Measurements from ENCODE around the gene OSBPL3. TPM values are rescaled to one million over a fixed set of nuclear protein-coding genes. Genes with fewer than 3 reads are reported as not detected.

OSBPL3 gene
- total RNA-seq, 1 experiment from 2014 or later, result 16.0 TPM

DNA sequence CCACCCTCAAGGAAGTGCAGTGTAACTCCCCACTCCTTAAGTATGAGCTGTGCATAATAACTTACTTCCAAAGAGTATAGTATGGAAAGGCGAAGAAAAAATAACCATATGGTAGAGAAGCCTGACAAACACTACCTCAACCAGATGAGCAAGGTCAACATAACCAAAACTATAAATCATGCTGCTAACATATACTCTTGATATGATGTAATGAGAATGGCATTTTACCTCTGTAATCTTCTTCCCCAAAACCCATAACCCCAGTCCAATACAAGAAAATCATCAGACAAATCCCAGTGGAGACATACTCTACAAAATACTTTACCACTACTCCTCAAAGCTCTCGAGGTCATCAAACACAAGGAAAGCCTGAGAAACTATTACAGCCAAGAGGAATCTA lies 15.8 kb downstream of the OSBPL3 start (continued):
- TF ChIP-seq, protein P1, sequence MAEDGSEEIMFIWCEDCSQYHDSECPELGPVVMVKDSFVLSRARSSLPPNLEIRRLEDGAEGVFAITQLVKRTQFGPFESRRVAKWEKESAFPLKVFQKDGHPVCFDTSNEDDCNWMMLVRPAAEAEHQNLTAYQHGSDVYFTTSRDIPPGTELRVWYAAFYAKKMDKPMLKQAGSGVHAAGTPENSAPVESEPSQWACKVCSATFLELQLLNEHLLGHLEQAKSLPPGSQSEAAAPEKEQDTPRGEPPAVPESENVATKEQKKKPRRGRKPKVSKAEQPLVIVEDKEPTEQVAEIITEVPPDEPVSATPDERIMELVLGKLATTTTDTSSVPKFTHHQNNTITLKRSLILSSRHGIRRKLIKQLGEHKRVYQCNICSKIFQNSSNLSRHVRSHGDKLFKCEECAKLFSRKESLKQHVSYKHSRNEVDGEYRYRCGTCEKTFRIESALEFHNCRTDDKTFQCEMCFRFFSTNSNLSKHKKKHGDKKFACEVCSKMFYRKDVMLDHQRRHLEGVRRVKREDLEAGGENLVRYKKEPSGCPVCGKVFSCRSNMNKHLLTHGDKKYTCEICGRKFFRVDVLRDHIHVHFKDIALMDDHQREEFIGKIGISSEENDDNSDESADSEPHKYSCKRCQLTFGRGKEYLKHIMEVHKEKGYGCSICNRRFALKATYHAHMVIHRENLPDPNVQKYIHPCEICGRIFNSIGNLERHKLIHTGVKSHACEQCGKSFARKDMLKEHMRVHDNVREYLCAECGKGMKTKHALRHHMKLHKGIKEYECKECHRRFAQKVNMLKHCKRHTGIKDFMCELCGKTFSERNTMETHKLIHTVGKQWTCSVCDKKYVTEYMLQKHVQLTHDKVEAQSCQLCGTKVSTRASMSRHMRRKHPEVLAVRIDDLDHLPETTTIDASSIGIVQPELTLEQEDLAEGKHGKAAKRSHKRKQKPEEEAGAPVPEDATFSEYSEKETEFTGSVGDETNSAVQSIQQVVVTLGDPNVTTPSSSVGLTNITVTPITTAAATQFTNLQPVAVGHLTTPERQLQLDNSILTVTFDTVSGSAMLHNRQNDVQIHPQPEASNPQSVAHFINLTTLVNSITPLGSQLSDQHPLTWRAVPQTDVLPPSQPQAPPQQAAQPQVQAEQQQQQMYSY (CRISPR knock-in tag; IDR thresholded peaks at IDR 0.05), result no peak

DNA sequence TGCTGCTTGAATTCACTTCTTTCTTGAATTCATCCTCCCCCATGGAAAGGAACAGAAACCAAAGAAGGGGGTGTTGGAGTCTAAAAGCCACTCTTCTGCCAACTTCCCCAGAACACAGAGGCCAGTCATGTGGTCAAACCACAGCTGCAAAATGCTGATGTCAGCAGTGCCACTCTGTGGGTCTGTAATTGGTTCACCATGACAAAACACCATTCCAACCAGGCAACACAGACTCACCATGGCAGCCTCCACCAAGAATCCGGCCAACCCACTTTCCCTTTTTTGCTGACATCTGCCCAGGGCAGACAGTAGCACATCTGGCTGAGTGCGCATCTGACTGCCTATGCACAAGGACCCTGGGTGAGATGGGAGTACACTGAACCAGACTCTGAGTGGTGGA lies 16.8 kb downstream of the OSBPL3 start:
- ATAC-seq, result no peak
- Mint-ChIP-seq H3K36me3 (no peaks in the 10 kb centered on the region), H3K4me3 (no peak overlapping the region), H3K27ac (no peak overlapping the region), H3K9me3 (no peaks in the 10 kb centered on the region), H3K4me1 (peaks cover 54% of the 10 kb centered on the region), H3K27me3 (ENCODE audit: low read depth) (no peaks in the 10 kb centered on the region)
- ChIA-PET POLR2A (no interaction called here), CTCF (no interaction called here)
- no peak for DNase-seq (ENCODE audit: low spot score)
- no peak for TF ChIP-seq NR2C2 (CRISPR knock-in tag; IDR thresholded peaks at IDR 0.05)
- TF ChIP-seq NFYB (CRISPR knock-in tag; conservative IDR thresholded peaks at IDR 0.05; ENCODE audit: low read depth), result no peak
- TF ChIP-seq NR1H2 (CRISPR knock-in tag; IDR thresholded peaks at IDR 0.05), result no peak
- TF ChIP-seq ZNF423 (CRISPR knock-in tag; IDR thresholded peaks at IDR 0.05), result no peak
- no peak for TF ChIP-seq SMAD4 (CRISPR knock-in tag; IDR thresholded peaks at IDR 0.05)
- TF ChIP-seq, protein P2, sequence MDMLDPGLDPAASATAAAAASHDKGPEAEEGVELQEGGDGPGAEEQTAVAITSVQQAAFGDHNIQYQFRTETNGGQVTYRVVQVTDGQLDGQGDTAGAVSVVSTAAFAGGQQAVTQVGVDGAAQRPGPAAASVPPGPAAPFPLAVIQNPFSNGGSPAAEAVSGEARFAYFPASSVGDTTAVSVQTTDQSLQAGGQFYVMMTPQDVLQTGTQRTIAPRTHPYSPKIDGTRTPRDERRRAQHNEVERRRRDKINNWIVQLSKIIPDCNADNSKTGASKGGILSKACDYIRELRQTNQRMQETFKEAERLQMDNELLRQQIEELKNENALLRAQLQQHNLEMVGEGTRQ (CRISPR knock-in tag; IDR thresholded peaks at IDR 0.05), result no peak
- no peak for TF ChIP-seq FOXJ3 (CRISPR knock-in tag; IDR thresholded peaks at IDR 0.05; ENCODE audit: borderline replicate concordance)
- no peak for TF ChIP-seq PRRX2 (CRISPR knock-in tag; IDR thresholded peaks at IDR 0.05)
- no peak for TF ChIP-seq SP1 (CRISPR knock-in tag; conservative IDR thresholded peaks at IDR 0.05)
- TF ChIP-seq, protein P3, sequence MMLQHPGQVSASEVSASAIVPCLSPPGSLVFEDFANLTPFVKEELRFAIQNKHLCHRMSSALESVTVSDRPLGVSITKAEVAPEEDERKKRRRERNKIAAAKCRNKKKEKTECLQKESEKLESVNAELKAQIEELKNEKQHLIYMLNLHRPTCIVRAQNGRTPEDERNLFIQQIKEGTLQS (CRISPR knock-in tag; conservative IDR thresholded peaks at IDR 0.05), result no peak

DNA sequence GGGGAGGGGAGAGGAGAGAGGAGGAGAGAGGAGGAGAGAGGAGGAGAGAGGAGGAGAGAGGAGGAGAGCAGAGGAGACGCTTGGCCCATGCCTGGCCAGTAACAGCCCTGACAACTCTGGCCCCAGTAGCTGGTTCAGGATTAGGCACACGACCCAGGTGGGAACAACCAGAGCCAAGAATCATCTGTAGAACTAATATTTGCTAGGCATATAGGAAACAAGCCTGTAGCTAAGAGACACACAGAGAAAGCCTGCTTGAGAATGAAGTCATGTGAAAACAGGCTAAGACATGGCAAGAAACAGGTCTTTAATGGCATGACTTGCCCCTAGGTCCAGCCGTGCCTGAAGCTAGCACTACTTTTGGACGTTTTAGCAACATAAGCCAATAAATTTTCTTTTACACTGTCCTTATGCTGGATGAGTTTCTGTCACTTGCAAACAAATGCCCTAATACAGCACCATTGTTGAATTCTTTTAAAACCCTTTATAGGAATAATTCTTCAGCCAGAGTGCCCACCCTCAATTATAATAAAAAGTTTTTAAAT lies 17.5 kb downstream of the OSBPL3 start:
- Mint-ChIP-seq H3K27me3 (ENCODE audit: low read depth) (no peaks in the 10 kb centered on the region), H3K27ac (no peak overlapping the region), H3K36me3 (no peaks in the 10 kb centered on the region), H3K9me3 (no peaks in the 10 kb centered on the region), H3K4me1 (peaks cover 55% of the 10 kb centered on the region), H3K4me3 (no peak overlapping the region)
- ChIA-PET POLR2A (no interaction called here), CTCF (no interaction called here)
- DNase-seq (ENCODE audit: low spot score) (no peak), ATAC-seq (no peak)
- TF ChIP-seq ELF4 (CRISPR knock-in tag; IDR thresholded peaks at IDR 0.05; ENCODE audit: low read depth) (no peak), ZNF138 (CRISPR knock-in tag; conservative IDR thresholded peaks at IDR 0.05) (no peak), TCF7 (CRISPR knock-in tag; IDR thresholded peaks at IDR 0.05; ENCODE audit: low read depth) (no peak), NR2C2 (CRISPR knock-in tag; IDR thresholded peaks at IDR 0.05) (no peak), PRRX2 (CRISPR knock-in tag; IDR thresholded peaks at IDR 0.05) (no peak), SMAD4 (CRISPR knock-in tag; IDR thresholded peaks at IDR 0.05) (no peak), NFE2L1 (CRISPR knock-in tag; IDR thresholded peaks at IDR 0.05) (no peak), ZNF219 (CRISPR knock-in tag; IDR thresholded peaks at IDR 0.05; ENCODE audit: borderline replicate concordance) (no peak), GTF2I (CRISPR knock-in tag; conservative IDR thresholded peaks at IDR 0.05) (no peak), ZNF416 (CRISPR knock-in tag; IDR thresholded peaks at IDR 0.05) (no peak), SOX15 (CRISPR knock-in tag; IDR thresholded peaks at IDR 0.05) (no peak)
- TF ChIP-seq, protein P4, sequence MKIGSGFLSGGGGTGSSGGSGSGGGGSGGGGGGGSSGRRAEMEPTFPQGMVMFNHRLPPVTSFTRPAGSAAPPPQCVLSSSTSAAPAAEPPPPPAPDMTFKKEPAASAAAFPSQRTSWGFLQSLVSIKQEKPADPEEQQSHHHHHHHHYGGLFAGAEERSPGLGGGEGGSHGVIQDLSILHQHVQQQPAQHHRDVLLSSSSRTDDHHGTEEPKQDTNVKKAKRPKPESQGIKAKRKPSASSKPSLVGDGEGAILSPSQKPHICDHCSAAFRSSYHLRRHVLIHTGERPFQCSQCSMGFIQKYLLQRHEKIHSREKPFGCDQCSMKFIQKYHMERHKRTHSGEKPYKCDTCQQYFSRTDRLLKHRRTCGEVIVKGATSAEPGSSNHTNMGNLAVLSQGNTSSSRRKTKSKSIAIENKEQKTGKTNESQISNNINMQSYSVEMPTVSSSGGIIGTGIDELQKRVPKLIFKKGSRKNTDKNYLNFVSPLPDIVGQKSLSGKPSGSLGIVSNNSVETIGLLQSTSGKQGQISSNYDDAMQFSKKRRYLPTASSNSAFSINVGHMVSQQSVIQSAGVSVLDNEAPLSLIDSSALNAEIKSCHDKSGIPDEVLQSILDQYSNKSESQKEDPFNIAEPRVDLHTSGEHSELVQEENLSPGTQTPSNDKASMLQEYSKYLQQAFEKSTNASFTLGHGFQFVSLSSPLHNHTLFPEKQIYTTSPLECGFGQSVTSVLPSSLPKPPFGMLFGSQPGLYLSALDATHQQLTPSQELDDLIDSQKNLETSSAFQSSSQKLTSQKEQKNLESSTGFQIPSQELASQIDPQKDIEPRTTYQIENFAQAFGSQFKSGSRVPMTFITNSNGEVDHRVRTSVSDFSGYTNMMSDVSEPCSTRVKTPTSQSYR (CRISPR knock-in tag; IDR thresholded peaks at IDR 0.05), result no peak
- TF ChIP-seq, protein P5, sequence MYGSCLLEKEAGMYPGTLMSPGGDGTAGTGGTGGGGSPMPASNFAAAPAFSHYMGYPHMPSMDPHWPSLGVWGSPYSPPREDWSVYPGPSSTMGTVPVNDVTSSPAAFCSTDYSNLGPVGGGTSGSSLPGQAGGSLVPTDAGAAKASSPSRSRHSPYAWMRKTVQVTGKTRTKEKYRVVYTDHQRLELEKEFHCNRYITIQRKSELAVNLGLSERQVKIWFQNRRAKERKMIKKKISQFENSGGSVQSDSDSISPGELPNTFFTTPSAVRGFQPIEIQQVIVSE (CRISPR knock-in tag; IDR thresholded peaks at IDR 0.05; ENCODE audit: borderline replicate concordance), result no peak
- TF ChIP-seq, protein P6, sequence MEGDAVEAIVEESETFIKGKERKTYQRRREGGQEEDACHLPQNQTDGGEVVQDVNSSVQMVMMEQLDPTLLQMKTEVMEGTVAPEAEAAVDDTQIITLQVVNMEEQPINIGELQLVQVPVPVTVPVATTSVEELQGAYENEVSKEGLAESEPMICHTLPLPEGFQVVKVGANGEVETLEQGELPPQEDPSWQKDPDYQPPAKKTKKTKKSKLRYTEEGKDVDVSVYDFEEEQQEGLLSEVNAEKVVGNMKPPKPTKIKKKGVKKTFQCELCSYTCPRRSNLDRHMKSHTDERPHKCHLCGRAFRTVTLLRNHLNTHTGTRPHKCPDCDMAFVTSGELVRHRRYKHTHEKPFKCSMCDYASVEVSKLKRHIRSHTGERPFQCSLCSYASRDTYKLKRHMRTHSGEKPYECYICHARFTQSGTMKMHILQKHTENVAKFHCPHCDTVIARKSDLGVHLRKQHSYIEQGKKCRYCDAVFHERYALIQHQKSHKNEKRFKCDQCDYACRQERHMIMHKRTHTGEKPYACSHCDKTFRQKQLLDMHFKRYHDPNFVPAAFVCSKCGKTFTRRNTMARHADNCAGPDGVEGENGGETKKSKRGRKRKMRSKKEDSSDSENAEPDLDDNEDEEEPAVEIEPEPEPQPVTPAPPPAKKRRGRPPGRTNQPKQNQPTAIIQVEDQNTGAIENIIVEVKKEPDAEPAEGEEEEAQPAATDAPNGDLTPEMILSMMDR (IDR thresholded peaks at IDR 0.05), result no peak
- TF ChIP-seq, protein P7, sequence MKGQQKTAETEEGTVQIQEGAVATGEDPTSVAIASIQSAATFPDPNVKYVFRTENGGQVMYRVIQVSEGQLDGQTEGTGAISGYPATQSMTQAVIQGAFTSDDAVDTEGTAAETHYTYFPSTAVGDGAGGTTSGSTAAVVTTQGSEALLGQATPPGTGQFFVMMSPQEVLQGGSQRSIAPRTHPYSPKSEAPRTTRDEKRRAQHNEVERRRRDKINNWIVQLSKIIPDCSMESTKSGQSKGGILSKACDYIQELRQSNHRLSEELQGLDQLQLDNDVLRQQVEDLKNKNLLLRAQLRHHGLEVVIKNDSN (CRISPR knock-in tag; IDR thresholded peaks at IDR 0.05), result no peak
